ENCODE results near the gene PLAAT5. TPM values are rescaled to one million over a fixed set of nuclear protein-coding genes. Genes with fewer than 3 reads are reported as not detected.

PLAAT5 gene
- total and polyA plus RNA-seq, 2 donors (not counting 1 experiment from before 2014, with no cell fraction given), result 0.07 to 0.50 TPM

DNA sequence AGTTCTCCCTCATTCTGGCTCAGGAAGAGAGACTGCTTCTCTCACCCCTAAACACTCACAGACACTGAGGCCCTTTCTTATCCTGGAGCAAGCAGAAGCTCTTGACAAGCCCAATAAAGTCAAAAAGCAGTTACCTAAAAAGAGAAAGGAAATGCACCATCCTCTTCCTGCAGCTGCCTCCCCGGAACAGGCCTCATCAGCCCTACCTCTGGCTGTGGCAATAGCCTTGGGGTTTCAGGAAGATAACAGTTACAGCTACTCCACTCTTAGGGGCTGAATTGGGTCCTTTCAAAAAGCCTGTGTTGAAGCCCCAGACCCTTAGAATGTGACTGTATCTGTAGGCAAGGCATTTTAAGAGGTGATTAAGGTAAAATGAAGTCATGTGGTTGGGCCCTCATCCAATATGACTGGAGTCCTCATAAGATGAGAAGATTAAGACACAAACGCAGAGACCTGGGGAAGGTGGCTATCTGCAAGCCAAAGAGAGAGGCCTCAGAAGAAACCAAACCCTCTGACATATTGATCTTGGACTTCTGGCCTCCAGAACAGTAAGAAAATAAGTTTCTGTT is 11.4 kb upstream of the PLAAT5 start:
- no peaks in the 10 kb centered on the region for H3K4me1 ChIP-seq (ENCODE audit: control insufficient read depth, extremely low read depth, insufficient read depth, low read length)
- no peaks in the 10 kb centered on the region for H4K20me1 ChIP-seq (ENCODE audit: control insufficient read depth, extremely low read depth, insufficient read depth, low read length)
- no peaks in the 10 kb centered on the region for H3K36me3 ChIP-seq (ENCODE audit: control insufficient read depth, insufficient read depth, low read length)
- H3K27ac ChIP-seq (ENCODE audit: insufficient read depth, low read length), result no peak overlapping the region
- H3K4me2 ChIP-seq (ENCODE audit: extremely low read depth, insufficient read depth, low read length), result no peak overlapping the region
- no peak overlapping the region for H2AFZ ChIP-seq (ENCODE audit: low read length)
- DNase-seq (ENCODE audit: low read depth in 2 of 2), result no peak
- H3K9me3 ChIP-seq (ENCODE audit: control insufficient read depth, insufficient read depth, low read depth, low read length), result no peaks in the 10 kb centered on the region
- H3K27me3 ChIP-seq (ENCODE audit: control insufficient read depth, insufficient read depth, low read length), result peaks cover 3% of the 10 kb centered on the region
- H3K4me3 ChIP-seq (replicated peaks in 1 of 4; ENCODE audit: control extremely low read depth in 1 of 4, insufficient read depth in 1 of 4, low read depth in 3 of 4, low read length in 4 of 4), result no peak overlapping the region
- no peak for TF ChIP-seq EZH2 (IDR thresholded peaks at IDR 0.05; ENCODE audit: low read length, missing control alignments)
- TF ChIP-seq, protein P1, sequence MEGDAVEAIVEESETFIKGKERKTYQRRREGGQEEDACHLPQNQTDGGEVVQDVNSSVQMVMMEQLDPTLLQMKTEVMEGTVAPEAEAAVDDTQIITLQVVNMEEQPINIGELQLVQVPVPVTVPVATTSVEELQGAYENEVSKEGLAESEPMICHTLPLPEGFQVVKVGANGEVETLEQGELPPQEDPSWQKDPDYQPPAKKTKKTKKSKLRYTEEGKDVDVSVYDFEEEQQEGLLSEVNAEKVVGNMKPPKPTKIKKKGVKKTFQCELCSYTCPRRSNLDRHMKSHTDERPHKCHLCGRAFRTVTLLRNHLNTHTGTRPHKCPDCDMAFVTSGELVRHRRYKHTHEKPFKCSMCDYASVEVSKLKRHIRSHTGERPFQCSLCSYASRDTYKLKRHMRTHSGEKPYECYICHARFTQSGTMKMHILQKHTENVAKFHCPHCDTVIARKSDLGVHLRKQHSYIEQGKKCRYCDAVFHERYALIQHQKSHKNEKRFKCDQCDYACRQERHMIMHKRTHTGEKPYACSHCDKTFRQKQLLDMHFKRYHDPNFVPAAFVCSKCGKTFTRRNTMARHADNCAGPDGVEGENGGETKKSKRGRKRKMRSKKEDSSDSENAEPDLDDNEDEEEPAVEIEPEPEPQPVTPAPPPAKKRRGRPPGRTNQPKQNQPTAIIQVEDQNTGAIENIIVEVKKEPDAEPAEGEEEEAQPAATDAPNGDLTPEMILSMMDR (conservative IDR thresholded peaks at IDR 0.05 in 1 of 2, IDR thresholded peaks at IDR 0.05 in 1 of 2; ENCODE audit: low read depth in 1 of 2, low read length in 2 of 2), result no peak
- H3K9ac ChIP-seq (ENCODE audit: insufficient read depth, low read length), result no peak overlapping the region
- H3K79me2 ChIP-seq (ENCODE audit: control insufficient read depth, insufficient read depth, low read length), result no peaks in the 10 kb centered on the region

DNA sequence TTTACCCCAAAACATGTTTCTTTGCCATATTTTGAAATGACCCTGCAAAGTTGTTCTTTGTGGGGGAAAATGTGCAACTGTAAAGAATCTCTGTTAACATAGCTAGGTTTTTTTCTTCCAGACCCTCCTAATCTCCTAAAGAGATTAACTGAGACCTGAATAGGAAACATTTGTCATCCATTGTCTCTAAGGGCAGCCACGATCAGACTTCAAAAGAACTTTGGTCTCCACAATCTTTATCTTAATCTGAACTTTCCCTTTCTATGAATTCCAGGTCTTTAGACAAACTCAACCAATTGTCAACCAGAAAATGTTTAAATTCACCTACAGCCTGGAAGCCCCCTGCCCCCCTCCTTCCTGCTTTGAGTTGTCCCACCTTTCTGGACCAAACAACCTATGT is 10.3 kb upstream of the PLAAT5 start:
- Histone ChIP-seq H3K79me2 (ENCODE audit: control insufficient read depth, insufficient read depth, low read length) (no peaks in the 10 kb centered on the region), H3K4me2 (ENCODE audit: extremely low read depth, insufficient read depth, low read length) (no peak overlapping the region), H3K9ac (ENCODE audit: insufficient read depth, low read length) (no peak overlapping the region), H3K9me3 (ENCODE audit: control insufficient read depth, insufficient read depth, low read depth, low read length) (no peaks in the 10 kb centered on the region), H3K27me3 (ENCODE audit: control insufficient read depth, insufficient read depth, low read length) (peaks cover 3% of the 10 kb centered on the region), H2AFZ (ENCODE audit: low read length) (no peak overlapping the region), H3K36me3 (ENCODE audit: control insufficient read depth, insufficient read depth, low read length) (no peaks in the 10 kb centered on the region), H4K20me1 (ENCODE audit: control insufficient read depth, extremely low read depth, insufficient read depth, low read length) (no peaks in the 10 kb centered on the region), H3K27ac (ENCODE audit: insufficient read depth, low read length) (no peak overlapping the region), H3K4me1 (ENCODE audit: control insufficient read depth, extremely low read depth, insufficient read depth, low read length) (no peaks in the 10 kb centered on the region), H3K4me3 (replicated peaks in 1 of 4; ENCODE audit: control extremely low read depth in 1 of 4, insufficient read depth in 1 of 4, low read depth in 3 of 4, low read length in 4 of 4) (no peak overlapping the region)
- TF ChIP-seq, protein P1 (conservative IDR thresholded peaks at IDR 0.05 in 1 of 2, IDR thresholded peaks at IDR 0.05 in 1 of 2; ENCODE audit: low read depth in 1 of 2, low read length in 2 of 2), result no peak
- no peak for TF ChIP-seq EZH2 (IDR thresholded peaks at IDR 0.05; ENCODE audit: low read length, missing control alignments)
- DNase-seq (ENCODE audit: low read depth in 2 of 2), result no peak

DNA sequence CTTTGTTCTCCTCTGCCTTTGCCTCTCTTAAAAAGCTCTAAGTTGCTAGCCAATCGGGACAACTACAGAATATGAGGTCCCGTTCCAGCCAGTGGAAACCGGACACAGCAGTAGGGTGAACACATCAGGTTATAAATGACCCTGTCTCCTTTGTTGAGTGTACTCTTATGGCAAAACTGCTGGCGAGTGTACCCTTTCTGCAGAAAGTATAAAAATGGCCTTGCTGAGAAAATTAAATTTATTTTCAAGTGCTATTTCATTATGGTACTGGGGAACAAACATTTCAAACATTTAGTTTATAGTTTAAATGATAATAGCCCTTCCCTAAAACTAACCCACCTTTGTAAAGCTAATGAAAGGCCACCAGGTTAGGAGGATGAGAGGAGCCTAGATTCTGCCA is 8.9 kb upstream of the PLAAT5 start:
- Histone ChIP-seq H3K4me2 (ENCODE audit: extremely low read depth, insufficient read depth, low read length) (no peak overlapping the region), H3K27ac (ENCODE audit: insufficient read depth, low read length) (no peak overlapping the region), H3K4me3 (replicated peaks in 1 of 4; ENCODE audit: control extremely low read depth in 1 of 4, insufficient read depth in 1 of 4, low read depth in 3 of 4, low read length in 4 of 4) (no peak overlapping the region), H3K4me1 (ENCODE audit: control insufficient read depth, extremely low read depth, insufficient read depth, low read length) (no peaks in the 10 kb centered on the region), H3K79me2 (ENCODE audit: control insufficient read depth, insufficient read depth, low read length) (no peaks in the 10 kb centered on the region), H3K27me3 (ENCODE audit: control insufficient read depth, insufficient read depth, low read length) (peaks cover 3% of the 10 kb centered on the region), H2AFZ (ENCODE audit: low read length) (no peak overlapping the region), H4K20me1 (ENCODE audit: control insufficient read depth, extremely low read depth, insufficient read depth, low read length) (no peaks in the 10 kb centered on the region), H3K9ac (ENCODE audit: insufficient read depth, low read length) (no peak overlapping the region), H3K36me3 (ENCODE audit: control insufficient read depth, insufficient read depth, low read length) (no peaks in the 10 kb centered on the region), H3K9me3 (ENCODE audit: control insufficient read depth, insufficient read depth, low read depth, low read length) (no peaks in the 10 kb centered on the region)
- no peak for DNase-seq (ENCODE audit: low read depth in 2 of 2)
- TF ChIP-seq, protein P1 (conservative IDR thresholded peaks at IDR 0.05 in 1 of 2, IDR thresholded peaks at IDR 0.05 in 1 of 2; ENCODE audit: low read depth in 1 of 2, low read length in 2 of 2), result no peak
- TF ChIP-seq EZH2 (IDR thresholded peaks at IDR 0.05; ENCODE audit: low read length, missing control alignments), result no peak
